Amygdala (tissue), 56 donors: ENCODE data around the gene PCNX2.
"Not testable (repeated sequence)": the region's sequence is repeated elsewhere in the genome, so short reads cannot be mapped to it uniquely, and the experiment has no call there.

ENCODE experiments used
- DNase-seq, 56 donors: peaks; one replicate each; lab custom pipeline; 2025; lab: John Stamatoyannopoulos, UW

Gene PCNX2

DNA sequence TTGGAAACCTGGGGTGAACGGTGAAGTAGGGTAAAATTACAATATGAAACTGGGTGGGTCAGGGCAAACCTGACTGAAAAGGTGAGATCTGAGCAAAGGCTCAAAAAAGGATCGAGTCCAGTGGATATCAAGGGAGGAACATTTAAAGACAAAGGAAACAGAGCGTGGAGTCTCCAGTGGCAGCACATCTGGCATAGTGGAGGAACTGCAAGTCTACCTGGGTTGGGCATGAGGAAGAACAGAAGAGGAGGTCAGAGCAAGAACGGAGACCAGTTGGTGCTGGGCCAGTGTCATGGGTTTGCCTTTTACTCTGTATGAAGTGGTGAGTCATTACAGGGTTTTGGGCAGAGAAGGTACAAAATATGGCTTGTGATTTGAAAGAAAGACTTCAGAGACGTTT lies 181.4 kb downstream of the PCNX2 start:
- DNase-seq = no peak

DNA sequence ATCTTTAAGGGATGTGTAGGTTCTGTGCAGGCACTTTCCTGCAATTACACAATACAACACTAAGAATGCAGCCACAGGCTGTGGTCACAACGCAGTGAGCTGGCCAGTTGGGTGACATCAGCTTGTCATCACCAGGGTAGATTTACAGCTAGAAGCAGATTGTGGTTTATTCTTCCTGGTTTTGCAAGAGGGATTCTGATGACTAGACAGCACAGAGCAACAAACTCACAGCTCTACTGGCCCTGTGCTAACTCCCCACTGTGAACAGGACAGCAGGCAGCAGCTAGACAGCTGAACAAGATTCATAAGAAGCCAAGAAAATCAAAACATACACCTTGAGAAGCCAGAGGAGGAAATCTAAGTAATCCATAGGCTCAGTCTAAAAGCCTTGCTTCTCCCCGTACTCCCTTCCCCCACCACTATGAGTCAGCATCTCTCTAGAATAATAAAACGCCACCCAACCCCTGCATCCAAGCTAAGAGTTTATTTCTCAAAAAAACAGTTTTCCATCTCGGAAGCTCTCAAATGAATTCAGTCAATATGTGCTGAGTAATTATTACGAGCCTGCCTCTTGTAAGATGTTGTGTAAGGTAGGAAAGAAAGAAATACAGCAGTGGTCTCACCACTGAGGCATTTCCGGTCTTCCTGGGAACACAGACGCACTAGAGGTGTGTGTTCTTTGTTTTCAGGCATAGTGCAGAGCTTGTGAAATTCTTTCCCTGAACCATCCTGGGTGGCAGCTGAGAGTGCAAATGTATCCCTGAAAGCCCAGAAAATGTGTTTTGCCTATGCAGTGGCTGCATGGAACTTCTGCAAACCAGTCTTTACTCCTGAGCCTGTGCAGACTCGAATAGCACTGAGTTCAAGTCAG lies 182.3 kb downstream of the PCNX2 start:
- peak in 28 of 56 donors; percentile 3 to 61 (median 21) for DNase-seq

- DNase-seq = no peak
These were observed 183.1 kb downstream of the PCNX2 start for GRCh38 chr1:233112186-233113008.

DNA sequence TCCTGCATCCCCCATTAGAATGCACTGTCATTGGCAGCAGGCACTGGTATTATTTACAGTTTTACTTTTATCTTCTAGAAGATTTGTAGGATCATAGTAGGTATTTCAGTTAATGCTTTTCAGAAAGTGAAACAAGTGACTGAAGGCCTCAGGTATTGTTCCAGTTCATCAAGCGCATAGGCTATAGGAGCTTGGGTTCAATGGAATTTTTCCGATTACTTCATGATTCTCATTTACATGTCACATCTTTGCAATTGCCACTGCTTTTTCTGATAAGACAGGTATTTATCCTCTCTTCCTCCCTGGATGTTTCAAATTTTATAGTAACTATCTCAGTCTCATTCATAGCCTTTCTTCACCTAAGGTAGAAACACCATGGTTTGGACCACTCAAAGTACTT lies 183.8 kb downstream of the PCNX2 start:
- no peak for DNase-seq

DNA sequence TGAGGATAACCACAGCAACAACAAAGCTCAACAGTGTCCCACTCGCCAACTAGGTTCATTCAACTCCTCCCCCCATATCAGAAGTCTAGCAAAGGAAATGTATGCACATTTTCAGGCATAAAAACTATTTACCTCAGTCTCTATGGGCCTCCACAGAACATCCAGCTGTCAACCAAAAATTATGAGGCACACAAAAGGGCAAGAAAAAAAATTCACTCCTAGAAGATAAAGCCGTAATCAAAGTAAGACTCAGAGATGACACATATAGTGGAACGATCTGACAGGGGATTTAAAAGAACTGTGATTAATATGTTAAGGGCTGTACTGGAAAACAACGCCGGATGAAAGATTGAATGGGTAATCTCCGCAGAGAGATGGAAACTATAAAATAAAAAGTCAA lies 186.4 kb downstream of the PCNX2 start:
- no peak for DNase-seq

DNA sequence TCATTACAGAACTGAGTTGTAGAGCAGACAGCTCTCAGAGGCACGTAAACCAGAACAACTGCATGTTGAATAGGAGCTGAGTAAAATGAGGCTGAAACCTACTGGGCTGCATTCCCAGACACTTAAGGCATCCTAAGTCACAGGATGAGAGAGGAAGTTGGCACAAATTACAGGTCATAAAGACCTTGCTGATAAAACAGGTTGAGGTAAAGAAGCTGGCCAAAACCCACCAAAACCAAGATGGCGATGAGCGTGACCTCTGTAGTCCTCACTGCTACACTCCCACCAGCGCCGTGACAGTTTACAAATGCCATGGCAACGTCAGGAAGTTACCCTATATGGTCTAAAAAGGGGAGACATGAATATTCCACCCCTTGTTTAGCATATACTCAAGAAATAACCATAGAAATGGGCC lies 187.8 kb downstream of the PCNX2 start:
- DNase-seq = not testable (repeated sequence)

GRCh38 chr1:233107130-233107660 lies 188.3 kb downstream of the PCNX2 start:
- DNase-seq = no peak

DNA sequence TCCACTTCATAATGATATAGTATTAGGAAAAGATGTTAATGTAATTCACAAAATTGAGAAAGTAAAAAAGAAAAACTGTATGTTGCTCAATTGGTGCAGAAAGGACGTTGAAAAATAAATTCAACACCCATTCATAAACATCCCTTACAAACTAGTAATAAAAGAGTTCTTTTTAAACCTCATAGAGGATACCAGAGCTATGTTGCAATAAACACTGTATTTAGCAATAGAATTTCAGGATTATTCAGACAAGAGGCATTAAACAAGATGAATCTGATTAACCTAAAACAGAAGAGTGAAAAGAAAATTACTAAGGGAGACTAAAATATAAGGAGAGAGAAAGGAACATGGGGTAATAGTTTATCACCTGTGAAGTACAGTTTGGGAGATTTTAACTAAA lies 190.3 kb downstream of the PCNX2 start:
- no peak for DNase-seq

DNA sequence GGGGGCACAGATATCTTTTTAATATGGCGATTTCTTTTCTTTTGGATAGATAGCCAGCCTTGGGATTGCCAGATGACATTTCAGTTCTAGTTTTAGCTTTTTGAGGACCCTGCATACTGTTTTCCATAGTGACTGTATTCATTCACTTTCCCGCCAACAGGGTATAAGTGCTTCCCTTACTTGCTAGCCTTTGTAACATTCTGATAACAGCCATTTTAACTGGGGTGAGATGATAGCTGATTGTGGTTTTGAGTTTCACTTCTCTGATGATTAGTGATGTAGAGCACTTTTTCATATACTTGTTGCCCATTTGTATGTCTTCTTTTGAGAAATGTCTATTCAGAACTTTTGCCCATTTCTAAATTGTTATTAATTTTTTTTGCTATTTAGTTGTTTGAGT lies 193.2 kb downstream of the PCNX2 start:
- DNase-seq = no peak

DNA sequence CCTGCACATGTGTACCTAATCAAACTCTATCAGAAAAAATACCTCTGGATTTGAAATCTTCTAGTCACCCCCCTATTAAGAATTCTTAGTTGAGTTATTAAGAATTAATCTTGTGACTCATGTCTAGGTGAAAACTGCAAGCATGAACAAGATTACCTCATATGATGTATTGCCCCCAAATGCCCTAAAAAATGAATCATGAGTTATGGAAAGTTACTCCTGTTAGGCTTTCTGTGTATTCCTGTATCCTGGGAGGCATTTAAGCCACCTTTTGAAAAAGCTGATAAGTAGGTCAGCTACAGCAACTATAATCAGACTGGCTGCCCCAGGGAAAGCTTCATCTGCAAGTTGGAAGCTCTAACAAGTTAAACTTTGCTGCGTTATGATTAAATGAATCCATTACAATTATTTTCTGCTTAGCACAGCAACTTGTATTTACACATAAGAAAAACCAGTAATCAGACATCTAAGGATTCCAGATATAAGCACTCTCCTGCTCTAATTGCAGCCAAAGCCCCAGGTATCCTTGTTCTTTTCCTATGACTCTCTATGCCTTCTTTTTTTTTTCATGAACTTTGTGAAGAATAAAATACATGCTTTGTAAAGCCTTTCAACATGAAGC lies 197.5 kb downstream of the PCNX2 start:
- no peak for DNase-seq

DNA sequence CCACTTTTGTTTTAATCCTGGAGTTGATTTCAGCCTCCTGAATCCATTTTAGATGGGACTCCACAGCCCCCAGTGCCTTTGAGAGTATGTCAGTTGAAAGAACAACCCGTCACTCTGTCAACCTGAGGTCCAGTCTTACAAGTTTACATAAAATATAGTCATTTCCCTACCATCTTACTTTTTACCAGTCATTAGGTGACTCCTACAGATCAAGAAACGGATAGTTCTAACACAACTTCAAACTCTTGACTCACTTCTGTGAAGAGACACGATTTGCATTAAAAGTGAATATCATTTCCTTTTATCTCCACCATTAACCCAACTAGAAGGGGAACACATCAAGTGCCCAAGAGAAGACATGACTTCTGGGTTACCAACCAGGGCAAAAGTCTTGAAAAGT lies 198.0 kb downstream of the PCNX2 start:
- no peak for DNase-seq

- peak in 6 of 56 donors; percentile 6 to 29 (median 12) for DNase-seq
These were observed 200.8 kb downstream of the PCNX2 start for GRCh38 chr1:233094691-233095090.

DNA sequence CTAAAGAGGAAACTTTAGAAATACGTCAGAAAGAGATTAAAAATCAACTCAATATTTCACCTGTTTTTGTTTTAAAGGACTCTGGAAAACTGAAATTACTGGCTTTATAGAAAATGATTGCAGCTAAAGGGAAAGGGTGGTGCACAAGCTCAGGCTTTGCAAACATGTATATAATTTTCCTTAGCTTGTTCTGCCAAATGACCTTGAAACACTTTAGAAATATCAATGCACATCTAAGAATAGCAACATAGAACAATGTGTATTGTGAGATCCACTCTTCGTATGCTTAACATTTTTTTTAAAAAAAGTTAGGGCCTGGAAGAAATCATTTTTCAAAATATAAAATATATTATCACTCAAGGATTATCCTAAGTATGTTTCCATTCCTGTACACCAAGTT lies 201.3 kb downstream of the PCNX2 start:
- DNase-seq = no peak

DNA sequence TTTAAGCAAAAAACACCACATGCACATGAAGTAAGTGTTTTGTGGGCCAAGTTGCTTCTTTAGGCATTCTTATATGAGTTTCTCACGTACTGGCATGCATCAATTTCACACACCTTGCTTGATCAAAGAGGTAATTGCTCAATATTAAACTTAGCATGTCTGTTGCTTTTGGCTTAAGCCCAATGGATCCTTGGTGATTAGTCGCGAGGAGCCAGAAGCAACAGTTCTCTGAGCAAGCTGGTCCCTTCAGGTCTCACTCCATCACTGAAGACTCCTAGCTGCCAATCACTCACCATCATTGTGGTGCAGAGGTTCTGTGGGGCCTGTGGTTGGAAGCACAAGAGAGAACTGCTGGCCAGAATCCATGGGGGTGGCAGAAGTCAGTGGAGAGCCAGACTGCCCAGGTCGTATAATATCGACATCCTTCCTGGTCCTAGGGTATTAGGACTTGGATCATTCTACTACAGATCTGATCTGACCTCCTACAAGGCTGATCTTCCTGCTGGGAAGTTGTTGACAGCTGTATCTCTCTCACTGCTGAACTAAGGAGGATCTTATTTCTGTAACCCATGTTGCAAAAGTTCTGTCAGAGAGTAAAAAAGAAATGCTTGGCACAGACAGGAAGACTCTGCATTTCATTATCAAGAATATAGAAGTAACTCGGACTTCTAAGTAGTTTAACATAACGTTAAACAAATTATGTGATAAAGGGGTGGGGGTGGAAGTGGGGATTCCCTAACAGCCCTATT lies 204.6 kb downstream of the PCNX2 start:
- no peak for DNase-seq

DNA sequence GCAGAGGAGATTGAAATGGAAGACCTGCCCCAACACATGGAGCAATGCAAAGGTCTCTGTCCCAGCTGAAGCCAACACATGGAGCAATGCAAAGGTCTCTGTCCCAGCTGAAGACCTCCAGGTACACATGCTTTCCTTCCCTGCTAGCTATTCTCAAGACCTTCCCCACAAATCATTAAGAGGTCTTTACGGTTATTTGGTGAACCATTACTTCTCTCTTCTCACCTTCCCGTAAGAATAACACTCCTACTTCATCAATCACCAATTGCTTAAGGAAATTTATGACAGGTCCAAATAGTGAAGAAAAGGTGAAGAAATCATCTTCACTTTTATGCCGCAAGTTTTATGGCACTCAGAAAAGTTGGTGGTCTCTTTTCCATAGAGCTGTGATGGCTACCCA lies 206.3 kb downstream of the PCNX2 start:
- DNase-seq = no peak

DNA sequence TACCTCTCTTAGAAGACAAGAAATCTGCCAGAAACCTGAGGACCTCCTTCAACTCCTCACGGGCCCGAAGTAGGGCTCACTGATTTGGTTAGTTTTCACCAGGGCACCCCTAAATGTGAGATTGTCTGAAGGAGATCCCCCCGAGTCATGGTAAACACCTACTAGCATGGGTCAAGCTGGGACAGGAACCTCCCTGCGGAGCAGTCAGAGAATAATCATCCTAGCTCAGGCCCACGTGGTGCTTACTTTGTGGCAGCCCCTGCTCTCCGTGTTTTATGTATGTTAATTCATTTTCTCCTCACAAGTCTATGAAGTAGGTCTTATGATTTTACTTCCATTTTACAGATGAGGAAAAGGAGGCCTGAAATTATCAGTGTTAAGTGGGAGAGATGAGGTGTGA lies 206.9 kb downstream of the PCNX2 start:
- DNase-seq = no peak

DNA sequence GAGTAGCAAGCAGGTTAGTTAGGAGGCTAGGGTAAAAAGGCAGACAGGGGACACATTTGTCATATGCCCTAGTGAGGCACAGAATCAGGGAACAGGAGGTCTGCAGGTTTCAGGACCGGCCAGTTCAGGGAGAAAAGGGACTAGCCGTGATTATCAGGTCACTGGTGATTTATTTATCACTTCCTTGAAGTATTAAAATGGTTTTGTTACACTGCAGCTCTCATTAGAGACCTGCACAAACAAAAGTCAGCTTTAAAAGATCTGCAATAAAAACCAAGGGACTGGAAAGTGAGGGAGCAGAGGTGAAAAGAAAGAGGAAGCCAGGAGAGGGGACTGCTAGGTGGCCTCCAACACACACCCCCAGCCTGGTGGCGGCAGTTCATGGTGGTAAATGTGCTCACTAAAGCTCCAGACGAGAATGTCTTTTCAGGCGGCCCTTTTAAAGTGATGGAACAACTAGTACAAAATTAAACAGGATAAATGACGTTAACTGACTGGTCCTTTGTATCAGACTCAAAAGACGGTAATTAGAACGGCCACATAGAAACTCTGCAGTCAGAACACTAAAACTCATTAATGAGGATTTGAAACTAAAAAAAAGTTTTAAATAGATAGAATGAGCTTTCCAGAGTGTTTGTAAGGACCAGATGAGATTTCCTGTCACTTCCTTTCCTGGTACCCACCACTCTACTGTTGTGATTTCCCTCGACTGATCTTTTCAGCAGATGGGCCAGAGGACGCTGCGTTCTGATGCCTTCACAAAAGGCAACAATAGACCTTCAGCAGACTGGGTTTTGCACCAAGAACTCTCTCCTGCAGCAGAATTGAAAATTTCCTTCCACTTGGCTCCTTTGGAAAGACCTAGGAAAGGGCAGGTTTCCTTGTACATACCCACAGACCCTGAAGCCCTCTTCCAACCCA lies 208.3 kb downstream of the PCNX2 start:
- DNase-seq = peak in 18 of 56 donors; percentile 5 to 55 (median 19)

DNA sequence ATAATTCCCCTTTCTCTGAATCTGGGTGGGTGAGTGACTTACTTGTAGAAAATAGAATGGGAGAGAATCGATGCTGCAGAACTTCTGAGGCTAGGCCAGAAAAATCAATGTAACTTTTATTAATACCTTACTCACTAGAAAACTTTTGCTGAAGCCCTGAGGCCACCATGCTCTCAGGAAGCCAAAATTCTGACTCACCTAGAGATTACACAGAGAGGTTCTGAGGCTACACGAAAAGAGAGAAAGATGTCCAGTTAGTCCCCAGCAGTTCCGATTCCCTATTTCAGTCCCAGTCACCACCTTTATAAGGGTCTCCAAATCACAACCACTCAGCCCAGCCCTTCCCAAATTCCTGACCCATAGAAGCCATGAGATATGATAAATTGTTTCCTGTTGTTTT lies 210.0 kb downstream of the PCNX2 start:
- no peak for DNase-seq
